Hepatocyte (in vitro differentiated cells): Measurements from ENCODE around the gene CSMD2. TPM values are rescaled to one million over a fixed set of nuclear protein-coding genes. Genes with fewer than 3 reads are reported as not detected.

ENCODE experiments used
- DNase-seq: peaks from one replicate; pipeline ENCODE4 v3.0.0-alpha.2; 2016; ENCODE audit warnings: low spot score
- H2AFZ ChIP-seq: fragments of 200-600 bp; sonication (generic); 2 replicates; pipeline ENCODE4 v1.6.0; 2016; ENCODE audit warnings: antibody characterized with exemption, mild to moderate bottlenecking
- H3K27ac ChIP-seq: fragments of 200-600 bp; sonication (generic); 2 replicates; pipeline ENCODE4 v1.5.1; 2016; ENCODE audit warnings: mild to moderate bottlenecking
- H3K27me3 ChIP-seq: fragments of 200-600 bp; sonication (generic); 2 replicates; pipeline ENCODE4 v1.6.1; 2016
- H3K36me3 ChIP-seq: fragments of 200-600 bp; sonication (generic); replicated peaks from 2 replicates; pipeline ENCODE4 v1.5.1; 2016; ENCODE audit warnings: low read depth; ENCODE audit not compliant: insufficient read depth
- H3K4me1 ChIP-seq: fragments of 200-600 bp; sonication (generic); 2 replicates; pipeline ENCODE4 v1.5.1; 2016; ENCODE audit warnings: mild to moderate bottlenecking, moderate library complexity; ENCODE audit not compliant: insufficient read depth
- H3K4me2 ChIP-seq: fragments of 200-600 bp; sonication (generic); 2 replicates; pipeline ENCODE4 v1.6.0; 2016
- H3K4me3 ChIP-seq: fragments of 200-600 bp; sonication (generic); 2 replicates; pipeline ENCODE4 v1.5.1; 2016; ENCODE audit warnings: mild to moderate bottlenecking
- H3K79me2 ChIP-seq: fragments of 200-600 bp; sonication (generic); 2 replicates; pipeline ENCODE4 v1.6.0; 2017; ENCODE audit warnings: mild to moderate bottlenecking
- H3K9me2 ChIP-seq: fragments of 200-600 bp; sonication (generic); replicated peaks from 2 replicates; pipeline ENCODE4 v1.6.0; 2017; ENCODE audit warnings: mild to moderate bottlenecking; ENCODE audit not compliant: insufficient read depth
- H3K9me3 ChIP-seq: fragments of 200-600 bp; sonication (generic); 2 replicates; pipeline ENCODE4 v1.5.1; 2016; ENCODE audit warnings: low read depth, mild to moderate bottlenecking
- H4K20me1 ChIP-seq: fragments of 200-600 bp; sonication (generic); 2 replicates; pipeline ENCODE4 v1.6.0; 2016; ENCODE audit warnings: mild to moderate bottlenecking; ENCODE audit not compliant: insufficient read depth, poor library complexity, severe bottlenecking
- CTCF ChIP-seq: fragments of 200-600 bp; sonication (generic); IDR thresholded peaks from 2 replicates; pipeline ENCODE4 v1.5.1; 2016; ENCODE audit warnings: antibody characterized with exemption, mild to moderate bottlenecking; ENCODE audit not compliant: poor library complexity
- EZH2 ChIP-seq: fragments of 200-600 bp; sonication (generic); IDR thresholded peaks from 2 replicates; pipeline ENCODE4 v1.6.1; 2016; ENCODE audit warnings: antibody characterized with exemption, mild to moderate bottlenecking, borderline replicate concordance
- EZH2phosphoT487 ChIP-seq: fragments of 200-600 bp; sonication (generic); IDR thresholded peaks from one replicate; pipeline ENCODE4 v1.6.1; 2018; ENCODE audit warnings: antibody characterized with exemption, mild to moderate bottlenecking, low read depth, moderate library complexity; ENCODE audit not compliant: unreplicated experiment, severe bottlenecking
- WGBS: methylation state at CpG from one replicate; pipeline ENCODE4 v1.1.6; 2016; ENCODE audit warnings: low lambda C conversion rate; ENCODE audit errors: missing lambda C conversion rate; 5-methylcytosine and 5-hydroxymethylcytosine counted together
- polyA plus RNA-seq: library from polyadenylated mRNA; unstranded; fragments of >200 nt; fragmentation: Nextera tagmentation; extraction: Ambion mirVana; gene quantifications from 2 replicates; pipeline ENCODE4 v1.2.1, GENCODE V29; 2016
- total RNA-seq: library from RNA; depleted of rRNA; stranded (reverse); fragments of >200 nt; gene quantifications from 2 replicates; pipeline ENCODE4 v1.2.3, GENCODE V29; 2014

The CSMD2 gene
- total and polyA plus RNA-seq, 2 experiments from 2014 or later, result 0.10 to 0.37 TPM

GRCh38 chr1:33630686-33631085 lies 534.3 kb downstream of the CSMD2 start:
- no peaks in the 10 kb centered on the region for H3K4me1 ChIP-seq
- no peak for DNase-seq
- no peak for TF ChIP-seq EZH2
- no peak for TF ChIP-seq CTCF
- TF ChIP-seq EZH2phosphoT487, result no peak

GRCh38 chr1:33626801-33627200 lies 538.2 kb downstream of the CSMD2 start:
- H3K36me3 ChIP-seq, result no peaks in the 10 kb centered on the region
- no peak overlapping the region for H2AFZ ChIP-seq
- no peak for DNase-seq
- no peaks in the 10 kb centered on the region for H3K79me2 ChIP-seq
- no peaks in the 10 kb centered on the region for H3K9me2 ChIP-seq
- 89% methylated on average over 4 of the region's 4 CpGs for WGBS
- no peaks in the 10 kb centered on the region for H3K9me3 ChIP-seq
- H3K4me1 ChIP-seq, result no peaks in the 10 kb centered on the region
- peaks cover 4% of the 10 kb centered on the region for H3K27me3 ChIP-seq
- no peaks in the 10 kb centered on the region for H4K20me1 ChIP-seq
- TF ChIP-seq EZH2 (no peak), EZH2phosphoT487 (no peak), CTCF (no peak)
- H3K4me2 ChIP-seq, result no peak overlapping the region
- H3K27ac ChIP-seq, result no peak overlapping the region
- no peak overlapping the region for H3K4me3 ChIP-seq

More at GRCh38 chr1:33630686-33631085, 534.3 kb downstream of the CSMD2 start:
- Histone ChIP-seq H3K9me2 (no peaks in the 10 kb centered on the region), H3K79me2 (no peaks in the 10 kb centered on the region), H3K27me3 (peaks cover 4% of the 10 kb centered on the region), H3K27ac (no peak overlapping the region), H3K9me3 (no peaks in the 10 kb centered on the region), H3K4me2 (no peak overlapping the region), H2AFZ (no peak overlapping the region), H3K36me3 (no peaks in the 10 kb centered on the region), H3K4me3 (no peak overlapping the region), H4K20me1 (no peaks in the 10 kb centered on the region)
- 94% methylated on average over 1 of the region's 1 CpG for WGBS

- H3K9me2 ChIP-seq, result no peaks in the 10 kb centered on the region
- H3K4me2 ChIP-seq, result no peak overlapping the region
- no peaks in the 10 kb centered on the region for H3K79me2 ChIP-seq
- no peaks in the 10 kb centered on the region for H3K9me3 ChIP-seq
- no peak overlapping the region for H2AFZ ChIP-seq
- H3K4me1 ChIP-seq, result no peaks in the 10 kb centered on the region
- TF ChIP-seq EZH2phosphoT487 (no peak), EZH2 (no peak), CTCF (no peak)
- no peaks in the 10 kb centered on the region for H4K20me1 ChIP-seq
- H3K4me3 ChIP-seq, result no peak overlapping the region
- DNase-seq, result no peak
- H3K27ac ChIP-seq, result no peak overlapping the region
- WGBS, result 90% methylated on average over 35 of the region's 35 CpGs
- H3K36me3 ChIP-seq, result no peaks in the 10 kb centered on the region
- H3K27me3 ChIP-seq, result peaks cover 4% of the 10 kb centered on the region
Measured at GRCh38 chr1:33624991-33625870, 539.8 kb downstream of the CSMD2 start.
